Body of pancreas (tissue), 4 donors: ENCODE measurements around the gene ARMH1.

Source experiments
- CTCF ChIP-seq, 7 experiments: fragments of 450-650 bp in 4 of 7; fragments of 200-600 bp in 3 of 7; sonication (generic) in 3 of 7; IDR thresholded peaks; one replicate each; pipeline ENCODE4 v1.5.1; 2016 to 2019; ENCODE audit warnings: antibody characterized with exemption in 7 of 7
- POLR2A ChIP-seq, 3 donors: fragments of 450-650 bp; IDR thresholded peaks; one replicate each; pipeline ENCODE4 v1.6.1; 2016; ENCODE audit warnings: antibody characterized with exemption in 3 of 3, mild to moderate bottlenecking in 2 of 3

DNA sequence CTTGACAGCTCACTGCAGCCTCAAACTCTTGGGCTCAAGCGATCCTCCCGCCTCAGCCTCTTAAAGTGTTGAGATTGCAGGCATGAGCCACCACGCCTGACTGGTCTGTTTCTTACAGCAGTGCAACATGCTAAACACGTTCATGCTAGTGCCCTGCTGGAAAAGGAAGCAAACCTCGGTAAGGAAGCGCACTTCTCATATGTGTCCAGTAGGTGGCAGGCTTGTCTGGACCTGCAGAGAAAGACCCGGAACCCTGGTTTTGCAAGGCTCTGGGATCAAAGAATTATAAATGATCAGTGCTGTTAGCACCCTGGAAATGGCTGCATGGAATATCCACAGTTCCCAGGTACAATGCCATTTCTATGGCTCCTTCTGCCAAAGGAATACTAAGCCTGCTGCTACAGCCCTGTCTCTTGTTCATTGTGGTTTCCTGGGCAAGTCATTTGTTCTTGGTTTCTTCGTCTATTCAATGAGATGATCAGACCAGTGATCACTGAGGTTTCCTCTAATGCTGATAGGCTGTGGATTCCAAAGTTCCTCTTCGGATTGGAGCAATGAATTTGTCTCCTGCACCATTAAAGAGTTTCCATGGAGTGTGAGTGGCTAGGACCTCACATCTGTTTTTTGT is 40.5 kb downstream of the ARMH1 start:
- TF ChIP-seq POLR2A (IDR thresholded peaks at IDR 0.05) = no peak
- TF ChIP-seq CTCF (IDR thresholded peaks at IDR 0.05) = peak; percentile 76 to 90 (median 84)
